ENCODE measurements around the gene FOXP3.
"Not testable (repeated sequence)": the region's sequence is repeated elsewhere in the genome, so short reads cannot be mapped to it uniquely, and the experiment has no call there.

FOXP3 gene

DNA sequence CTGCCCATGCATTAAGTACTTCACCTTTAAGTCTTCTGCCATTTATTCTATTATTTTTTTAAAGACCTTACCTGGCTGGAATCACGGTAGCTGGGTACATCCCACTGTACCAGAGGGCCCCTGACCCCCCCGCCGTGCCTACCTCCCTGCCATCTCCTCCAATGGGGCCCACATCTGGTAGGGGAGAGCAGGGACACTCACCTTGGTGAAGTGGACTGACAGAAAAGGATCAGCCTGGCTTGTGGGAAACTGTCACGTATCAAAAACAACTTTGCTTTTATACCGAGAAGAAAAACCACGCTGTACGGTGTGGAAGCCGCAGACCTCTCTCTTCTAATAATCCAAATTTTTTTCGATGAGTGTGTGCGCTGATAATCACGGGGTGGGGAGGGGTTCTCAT, at the start of gene FOXP3:
Gene FOXP3, minus strand, starts transcription at position 251 of the 400 bp plus-strand sequence. CDS start 6,205 bp downstream, outside the sequence.
- no peak for DNase-seq (ENCODE audit: extremely low spot score, insufficient read length, low read depth)

GRCh38 chrX:49312176-49312575, 47.7 kb upstream of the FOXP3 start:
- DNase-seq (ENCODE audit: extremely low spot score, insufficient read length, low read depth): no peak
- FAIRE-seq: no peak

More for the DNA sequence above, at the start of gene FOXP3:
- FAIRE-seq: no peak

DNA sequence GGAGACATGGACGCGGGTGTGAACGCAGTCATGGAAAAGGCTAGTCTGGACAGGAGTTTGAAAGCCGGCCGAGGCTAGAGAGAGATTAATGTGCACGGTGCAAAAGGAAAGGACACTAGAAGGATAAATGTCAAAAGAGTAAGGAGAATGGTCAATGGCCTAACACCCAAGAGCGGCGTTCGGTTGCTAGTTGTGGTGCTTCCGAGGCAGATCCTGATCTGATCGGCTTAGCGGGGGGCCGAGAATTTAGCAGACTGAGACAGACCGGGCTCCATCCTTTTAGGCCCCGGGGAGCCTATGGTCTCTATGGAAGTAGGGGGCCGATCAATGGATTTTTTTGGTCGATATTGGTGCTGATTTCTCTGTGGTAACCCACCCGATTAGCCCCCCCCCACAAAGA, 45.9 kb upstream of the FOXP3 start:
- no peak for DNase-seq (ENCODE audit: extremely low spot score, insufficient read length, low read depth)
- FAIRE-seq: peak; percentile 51

GRCh38 chrX:49309401-49309981, 45.0 kb upstream of the FOXP3 start:
- DNase-seq (ENCODE audit: extremely low spot score, insufficient read length, low read depth) (no peak), FAIRE-seq (peak; percentile 90)

DNA sequence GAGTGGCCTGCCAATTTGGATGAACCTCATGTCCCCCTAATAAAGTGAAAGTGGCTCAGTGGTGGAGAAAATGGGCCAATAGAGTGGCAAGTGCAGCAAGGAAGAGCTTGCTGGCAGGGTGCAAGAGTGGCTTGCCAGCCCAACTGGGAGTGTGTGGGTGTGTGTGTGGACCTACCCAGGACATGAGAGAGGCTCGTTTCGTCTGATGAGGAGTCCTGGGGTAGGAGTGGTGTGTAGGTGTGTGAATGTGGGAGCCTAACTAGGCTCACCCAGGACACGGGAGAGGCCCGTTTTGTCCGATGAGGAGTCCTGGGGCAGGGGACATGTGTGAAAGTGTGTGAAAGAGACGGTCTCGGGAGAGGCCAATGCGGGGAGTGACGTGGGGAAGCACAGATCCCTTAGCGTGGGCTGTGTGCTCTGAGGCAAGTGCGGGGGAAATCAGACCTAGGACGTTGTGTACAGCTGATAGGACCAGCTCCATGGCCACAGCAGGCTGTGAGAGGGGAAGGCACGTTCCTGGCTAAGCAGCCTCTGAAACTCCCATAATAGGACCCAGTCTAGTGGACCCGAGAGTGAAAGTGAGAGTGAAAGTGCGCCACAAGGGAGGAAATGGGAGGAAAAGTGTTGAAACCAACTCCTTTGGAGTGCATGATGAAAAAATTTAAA, 44.2 kb upstream of the FOXP3 start:
- FAIRE-seq (no peak), DNase-seq (ENCODE audit: extremely low spot score, insufficient read length, low read depth) (no peak)

DNA sequence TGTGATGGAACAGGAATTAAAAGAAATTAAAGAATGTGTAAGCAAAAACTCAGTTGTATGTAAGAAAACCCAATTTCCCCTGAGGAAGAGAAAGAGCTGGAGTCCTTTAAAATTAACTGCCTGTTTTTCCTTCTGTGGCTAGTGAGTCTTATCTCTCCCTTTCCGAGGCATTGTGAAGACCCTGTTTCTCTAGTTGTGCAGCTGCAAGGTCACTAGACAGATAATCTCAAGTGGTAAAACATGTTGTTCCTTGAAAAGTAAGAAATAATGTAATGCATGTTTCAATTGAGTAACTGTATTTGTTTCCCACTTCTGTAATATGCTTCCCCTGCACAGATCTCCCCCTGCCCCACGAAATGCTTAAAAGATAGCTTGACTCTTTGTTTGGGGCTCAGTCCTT, 43.3 kb upstream of the FOXP3 start:
- FAIRE-seq; DNase-seq (ENCODE audit: extremely low spot score, insufficient read length, low read depth): not testable (repeated sequence)

GRCh38 chrX:49303346-49303745, 38.8 kb upstream of the FOXP3 start, which contains the start of gene GAGE10:
Gene GAGE10, plus strand, starts transcription at chrX:49303646. Its CDS starts 1,214 bp downstream, at chrX:49304860.
- DNase-seq (ENCODE audit: extremely low spot score, insufficient read length, low read depth) (no peak), FAIRE-seq (no peak)

GRCh38 chrX:49300703-49301102, 36.2 kb upstream of the FOXP3 start:
- no peak for FAIRE-seq

DNA sequence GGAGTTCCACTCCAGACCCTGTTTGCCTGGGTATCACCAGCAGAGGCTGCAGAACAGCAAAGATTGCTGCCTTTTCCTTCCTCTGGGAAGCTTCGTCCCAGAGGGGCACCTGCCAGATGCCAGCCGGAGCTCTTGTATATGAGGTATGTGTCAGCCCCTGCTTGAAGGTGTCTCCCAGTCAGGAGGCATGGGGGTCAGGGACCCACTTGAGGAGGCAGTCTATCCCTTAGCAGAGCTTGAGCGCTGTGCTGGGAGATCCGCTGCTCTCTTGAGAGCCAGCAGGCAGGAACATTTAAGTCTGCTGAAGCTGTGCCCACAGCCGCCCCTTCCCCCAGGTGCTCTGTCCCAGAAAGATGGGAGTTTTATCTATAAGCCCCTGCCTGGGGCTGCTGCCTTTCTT, 34.8 kb upstream of the FOXP3 start:
- FAIRE-seq: not testable (repeated sequence)

More at GRCh38 chrX:49300703-49301102, 36.2 kb upstream of the FOXP3 start:
- no peak for DNase-seq (ENCODE audit: extremely low spot score, insufficient read length, low read depth)

DNA sequence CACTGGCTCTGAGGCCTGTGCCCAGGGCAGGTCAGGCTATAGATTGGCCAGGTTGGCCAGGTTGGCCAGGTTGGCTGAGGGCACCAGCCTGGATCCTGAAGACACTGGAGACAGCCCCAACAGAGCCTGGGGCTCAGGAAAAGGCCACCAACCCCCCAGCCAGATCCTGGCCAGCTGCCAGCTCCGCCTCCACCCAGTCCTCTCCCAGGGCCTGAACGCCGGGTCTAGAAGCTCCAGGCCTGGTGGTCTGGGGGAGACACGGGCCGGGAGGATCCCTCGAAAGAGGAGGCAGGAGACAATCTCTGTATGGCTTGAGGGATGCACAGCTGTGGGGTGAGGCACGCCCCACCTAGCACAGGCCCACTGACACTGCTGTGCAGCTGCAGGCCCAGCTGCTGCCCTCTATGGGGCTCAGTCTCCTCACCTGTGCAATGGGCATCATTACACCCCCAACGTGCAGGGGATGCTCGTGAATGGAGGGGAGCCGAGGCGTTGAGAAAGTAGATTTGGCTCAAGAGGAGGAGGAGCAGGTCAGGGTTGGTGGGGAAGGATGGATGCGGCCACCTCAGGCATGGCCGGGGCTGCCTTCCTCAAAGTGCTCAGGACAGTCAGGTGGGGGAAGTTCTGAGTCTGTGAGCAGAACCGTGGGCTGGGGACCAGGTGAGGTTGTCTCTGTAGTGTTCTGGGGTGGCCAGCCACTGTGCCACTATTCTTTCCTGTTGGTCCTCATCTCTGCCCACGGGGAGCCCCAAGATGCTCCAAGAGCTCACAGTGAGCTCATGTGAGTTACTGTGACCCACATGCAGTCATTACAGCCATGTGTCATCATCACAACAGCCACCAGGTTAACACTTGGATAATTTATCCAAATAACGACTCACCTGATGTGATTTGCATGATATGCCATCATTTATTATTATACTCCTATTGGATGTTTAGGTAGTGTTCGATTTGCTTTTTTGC, 28.2 kb upstream of the FOXP3 start:
- no peak for DNase-seq (ENCODE audit: extremely low spot score, insufficient read length, low read depth)
- FAIRE-seq: no peak

More for the DNA sequence above, 34.8 kb upstream of the FOXP3 start:
- DNase-seq (ENCODE audit: extremely low spot score, insufficient read length, low read depth): not testable (repeated sequence)

GRCh38 chrX:49291615-49292337, 27.3 kb upstream of the FOXP3 start:
- FAIRE-seq (peak; percentile 84), DNase-seq (ENCODE audit: extremely low spot score, insufficient read length, low read depth) (no peak)

DNA sequence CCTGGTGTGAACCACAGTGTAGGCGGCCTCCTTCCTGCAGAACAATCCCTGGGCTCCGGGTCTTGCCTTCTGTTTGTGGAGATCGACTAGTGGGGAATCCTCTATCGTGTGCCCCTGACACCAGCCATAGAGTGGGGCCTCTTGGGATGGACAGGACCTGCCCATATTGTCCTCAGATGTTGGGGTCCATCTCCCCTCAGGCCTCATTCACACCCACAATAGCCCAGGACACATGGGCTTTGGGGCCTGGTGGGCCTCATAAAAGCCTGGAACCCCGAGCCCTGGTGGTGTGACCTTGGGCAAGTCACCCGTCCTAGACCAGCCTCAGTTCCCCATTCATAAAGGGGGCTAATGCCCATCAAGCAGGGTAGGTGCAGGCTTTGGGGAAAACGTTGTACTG, 25.7 kb upstream of the FOXP3 start:
- DNase-seq (ENCODE audit: extremely low spot score, insufficient read length, low read depth) (no peak), FAIRE-seq (no peak)

GRCh38 chrX:49287665-49288064, 23.2 kb upstream of the FOXP3 start:
- FAIRE-seq: no peak
- DNase-seq (ENCODE audit: extremely low spot score, insufficient read length, low read depth): no peak

DNA sequence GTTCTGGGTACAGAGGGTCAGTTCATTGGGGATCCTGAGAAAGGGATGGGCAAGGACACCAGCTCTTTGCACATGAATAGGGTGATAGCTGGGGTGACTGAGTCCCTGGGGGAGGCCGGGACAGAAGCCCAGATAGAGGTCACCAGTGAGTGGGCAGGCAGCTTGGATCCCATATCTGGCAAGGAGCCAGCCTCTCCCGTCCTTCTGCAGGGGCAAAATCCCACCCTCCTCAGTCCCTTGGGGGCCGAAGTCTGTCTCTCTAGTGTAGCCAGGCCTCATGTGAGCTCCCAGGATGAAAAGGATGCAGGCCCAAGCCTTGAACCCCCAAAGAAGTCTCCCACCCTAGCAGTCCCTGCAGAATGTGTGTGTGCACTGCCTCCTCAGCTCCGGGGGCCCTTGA, 22.1 kb upstream of the FOXP3 start:
- DNase-seq (ENCODE audit: extremely low spot score, insufficient read length, low read depth) (no peak), FAIRE-seq (no peak)

- DNase-seq (ENCODE audit: extremely low spot score, insufficient read length, low read depth): no peak
- no peak for FAIRE-seq
Observed at GRCh38 chrX:49286136-49286535, 21.6 kb upstream of the FOXP3 start.

- FAIRE-seq (no peak), DNase-seq (ENCODE audit: extremely low spot score, insufficient read length, low read depth) (no peak)
Observed at GRCh38 chrX:49284212-49284611, 19.7 kb upstream of the FOXP3 start.

DNA sequence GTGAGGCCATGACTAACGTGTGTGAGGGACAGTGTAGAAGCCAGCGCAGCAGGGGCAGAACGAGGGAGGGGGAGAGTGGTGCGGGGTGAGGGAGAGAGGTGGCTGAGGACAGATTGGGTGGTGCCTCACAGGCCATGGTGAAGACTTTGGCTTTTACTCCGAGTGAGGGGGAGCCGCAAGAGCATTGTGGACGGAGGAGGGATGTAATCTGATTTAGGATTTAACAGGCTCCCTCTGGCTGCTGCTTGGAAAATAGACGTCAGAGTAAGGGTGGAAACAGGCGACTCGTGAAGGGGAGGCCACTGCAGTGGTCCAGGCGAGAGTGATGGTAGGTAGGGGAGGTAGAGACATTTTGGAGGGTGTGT, 18.1 kb upstream of the FOXP3 start:
- DNase-seq (ENCODE audit: extremely low spot score, insufficient read length, low read depth): no peak
- FAIRE-seq: peak; percentile 47

GRCh38 chrX:49278081-49278480, 13.6 kb upstream of the FOXP3 start:
- DNase-seq (ENCODE audit: extremely low spot score, insufficient read length, low read depth): no peak
- no peak for FAIRE-seq

GRCh38 chrX:49277535-49277830, 13.0 kb upstream of the FOXP3 start:
- DNase-seq (ENCODE audit: extremely low spot score, insufficient read length, low read depth) (no peak), FAIRE-seq (no peak)
